ENCODE results near the gene PDE4B. TPM values are rescaled to one million over a fixed set of nuclear protein-coding genes. Genes with fewer than 3 reads are reported as not detected.

Gene PDE4B
- total and polyA plus RNA-seq, 2 of the 13 experiments (the other 11 are each of a cell fraction or from before 2014, with no cell fraction given) = not detected

DNA sequence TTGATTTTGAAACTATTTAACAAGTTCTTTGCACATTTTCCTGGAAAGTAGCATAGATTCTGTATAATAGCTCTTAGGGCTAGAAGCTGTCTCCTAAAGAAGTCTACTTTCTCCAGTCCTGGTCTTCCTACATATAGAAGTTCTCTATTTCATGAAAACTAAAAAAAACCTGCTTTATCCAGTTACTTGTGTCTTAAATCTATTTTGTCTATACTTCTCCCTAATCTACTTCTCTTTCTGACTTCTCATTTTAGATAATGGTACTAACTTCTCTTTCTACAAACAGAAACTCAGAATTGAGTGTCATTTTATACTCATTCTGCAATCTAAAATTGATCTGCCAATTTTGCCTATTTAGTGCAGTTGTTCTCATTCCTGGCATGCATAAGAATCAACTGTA is 28.7 kb downstream of the PDE4B start (continued):
- TF ChIP-seq, protein P1, sequence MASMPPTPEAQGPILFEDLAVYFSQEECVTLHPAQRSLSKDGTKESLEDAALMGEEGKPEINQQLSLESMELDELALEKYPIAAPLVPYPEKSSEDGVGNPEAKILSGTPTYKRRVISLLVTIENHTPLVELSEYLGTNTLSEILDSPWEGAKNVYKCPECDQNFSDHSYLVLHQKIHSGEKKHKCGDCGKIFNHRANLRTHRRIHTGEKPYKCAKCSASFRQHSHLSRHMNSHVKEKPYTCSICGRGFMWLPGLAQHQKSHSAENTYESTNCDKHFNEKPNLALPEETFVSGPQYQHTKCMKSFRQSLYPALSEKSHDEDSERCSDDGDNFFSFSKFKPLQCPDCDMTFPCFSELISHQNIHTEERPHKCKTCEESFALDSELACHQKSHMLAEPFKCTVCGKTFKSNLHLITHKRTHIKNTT (CRISPR knock-in tag; IDR thresholded peaks at IDR 0.05) = no peak
- TF ChIP-seq, protein P2, sequence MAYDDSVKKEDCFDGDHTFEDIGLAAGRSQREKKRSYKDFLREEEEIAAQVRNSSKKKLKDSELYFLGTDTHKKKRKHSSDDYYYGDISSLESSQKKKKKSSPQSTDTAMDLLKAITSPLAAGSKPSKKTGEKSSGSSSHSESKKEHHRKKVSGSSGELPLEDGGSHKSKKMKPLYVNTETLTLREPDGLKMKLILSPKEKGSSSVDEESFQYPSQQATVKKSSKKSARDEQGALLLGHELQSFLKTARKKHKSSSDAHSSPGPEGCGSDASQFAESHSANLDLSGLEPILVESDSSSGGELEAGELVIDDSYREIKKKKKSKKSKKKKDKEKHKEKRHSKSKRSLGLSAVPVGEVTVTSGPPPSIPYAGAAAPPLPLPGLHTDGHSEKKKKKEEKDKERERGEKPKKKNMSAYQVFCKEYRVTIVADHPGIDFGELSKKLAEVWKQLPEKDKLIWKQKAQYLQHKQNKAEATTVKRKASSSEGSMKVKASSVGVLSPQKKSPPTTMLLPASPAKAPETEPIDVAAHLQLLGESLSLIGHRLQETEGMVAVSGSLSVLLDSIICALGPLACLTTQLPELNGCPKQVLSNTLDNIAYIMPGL (CRISPR knock-in tag; IDR thresholded peaks at IDR 0.05; ENCODE audit: borderline replicate concordance in 1 of 2, low read depth in 1 of 2) = no peak
- no peak for TF ChIP-seq MAZ (IDR thresholded peaks at IDR 0.05; ENCODE audit: borderline replicate concordance, low read depth, low read length)
- TF ChIP-seq MAZ (CRISPR knock-in tag; IDR thresholded peaks at IDR 0.05; ENCODE audit: low read depth) = no peak

DNA sequence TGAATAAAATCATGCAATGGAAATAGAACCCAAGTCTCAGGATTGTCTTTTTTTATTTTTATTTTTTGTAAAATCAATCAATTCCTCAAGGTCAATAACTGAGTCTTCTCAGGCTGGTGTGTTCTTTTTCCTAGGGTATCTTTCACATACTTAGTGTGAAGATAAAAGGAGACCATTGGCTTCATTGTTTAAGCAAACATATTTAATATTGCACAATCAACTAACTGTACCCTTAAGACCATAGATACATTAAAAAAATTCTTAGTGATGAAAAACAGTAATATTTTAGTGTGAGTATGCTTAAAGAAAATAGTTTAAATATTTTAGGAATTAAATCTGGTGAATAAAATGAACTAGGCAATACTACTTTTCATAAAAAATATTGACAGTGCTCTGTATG is 31.4 kb downstream of the PDE4B start:
- H2AFZ ChIP-seq (ENCODE audit: low read length) = no peak overlapping the region
- no peak overlapping the region for H3K4me3 ChIP-seq (replicated peaks in 1 of 3; ENCODE audit: insufficient read depth in 1 of 3, low read depth in 2 of 3, low read length in 3 of 3)
- BruUV-seq (replicated peaks) = no TSS peak
- FAIRE-seq (no peak), ATAC-seq (no peak), DNase-seq (ENCODE audit: low spot score) (no peak)
- POLR2A ChIA-PET = no interaction called here
- H3K27me3 ChIP-seq (ENCODE audit: control insufficient read depth in 1 of 2, insufficient read depth in 2 of 2, low read length in 2 of 2) = no peaks in the 10 kb centered on the region
- TF ChIP-seq CEBPB (IDR thresholded peaks at IDR 0.05; ENCODE audit: borderline replicate concordance, low read depth, low read length) = peak; percentile 63; the same call in 1 of the 2 replicates
- TF ChIP-seq EP300 (IDR thresholded peaks at IDR 0.05; ENCODE audit: low read depth in 2 of 2, low read length in 2 of 2) = no peak
- no peak for TF ChIP-seq EP300 (CRISPR knock-in tag; IDR thresholded peaks at IDR 0.05; ENCODE audit: borderline replicate concordance)
- no peak for TF ChIP-seq NKX3-1 (CRISPR knock-in tag; IDR thresholded peaks at IDR 0.05)
- TF ChIP-seq SKIL (CRISPR knock-in tag; IDR thresholded peaks at IDR 0.05; ENCODE audit: borderline replicate concordance) = no peak
- TF ChIP-seq POLR2G (IDR thresholded peaks at IDR 0.05; ENCODE audit: low read depth, low read length) = no peak
- no peak for TF ChIP-seq TRIM24 (CRISPR knock-in tag; IDR thresholded peaks at IDR 0.05)
- no peak for TF ChIP-seq ZNF207 (IDR thresholded peaks at IDR 0.05; ENCODE audit: borderline replicate concordance)
- no peaks in the 10 kb centered on the region for H3K9me3 ChIP-seq (ENCODE audit: low read length)
- intact Hi-C loops (cut with micrococcal nuclease; ENCODE audit: unreplicated experiment) = no loop called here
- H3K4me1 ChIP-seq (ENCODE audit: insufficient read depth, low read length) = no peaks in the 10 kb centered on the region
- no peak overlapping the region for H3K9ac ChIP-seq (ENCODE audit: insufficient read depth, low read depth, low read length)
- in situ Hi-C loops (cut with HindIII; ENCODE audit: extremely low pct_ligation_motif_present, low pct_unique_long_range_greater_than_20kb) = no loop called here
- CTCF ChIA-PET (ENCODE audit: low intra/inter-chr PET ratio, low total read pairs) = no interaction called here
- no peaks in the 10 kb centered on the region for H4K20me1 ChIP-seq (ENCODE audit: insufficient read depth, low read length)
- no peaks in the 10 kb centered on the region for H3K79me2 ChIP-seq (ENCODE audit: insufficient read depth, low read length)
- no peak overlapping the region for H3K27ac ChIP-seq (ENCODE audit: extremely low read length, insufficient read depth, low read length)
- no peaks in the 10 kb centered on the region for H3K36me3 ChIP-seq (replicated peaks in 1 of 2; ENCODE audit: control insufficient read depth in 1 of 2, insufficient read depth in 2 of 2, low read length in 2 of 2)
- H3K4me2 ChIP-seq (ENCODE audit: low read depth, low read length) = no peak overlapping the region

All from HepG2 (cell line).